OCI-LY3 (cell line): Measurements from ENCODE around the gene SLCO1B1.

Experiments
- H2AFZ ChIP-seq: fragments of 200-600, 300-600 bp; shearing (Covaris generic); 2 replicates; pipeline ENCODE4 v1.6.0; 2014; ENCODE audit warnings: antibody characterized with exemption, low read depth, low read length
- H3K27ac ChIP-seq: fragments of 200-600, 300-600 bp; sonication (generic); 2 replicates; pipeline ENCODE4 v1.5.1; 2014; ENCODE audit warnings: mild to moderate bottlenecking, low read length, moderate library complexity, mixed read lengths
- H3K27me3 ChIP-seq: fragments of 200-600, 300-600 bp; sonication (generic); 2 replicates; pipeline ENCODE4 v1.6.1; 2014; ENCODE audit warnings: low read depth, low read length, mixed read lengths
- H3K36me3 ChIP-seq: fragments of 200-600, 300-600 bp; sonication (generic); replicated peaks from 2 replicates; pipeline ENCODE3; 2014; ENCODE audit warnings: low read depth, low read length, mixed read lengths
- H3K4me1 ChIP-seq: fragments of 300-600, 200-600 bp; sonication (generic); 2 replicates; pipeline ENCODE4 v1.6.1; 2014; ENCODE audit warnings: low read length, mixed read lengths
- H3K4me2 ChIP-seq: fragments of 200-600, 300-600 bp; sonication (generic); 2 replicates; pipeline ENCODE4 v1.6.1; 2014; ENCODE audit warnings: low read length, mixed read lengths
- H3K4me3 ChIP-seq: fragments of 300-600, 200-600 bp; sonication (generic); 2 replicates; pipeline ENCODE4 v1.5.1; 2014; ENCODE audit warnings: antibody characterized with exemption, mild to moderate bottlenecking, low read length, moderate library complexity
- H3K79me2 ChIP-seq: fragments of 300-600, 200-600 bp; shearing (Covaris generic); 2 replicates; pipeline ENCODE4 v1.6.1; 2014; ENCODE audit warnings: mild to moderate bottlenecking, low read length, mixed read lengths
- H3K9ac ChIP-seq: fragments of 300-600, 200-600 bp; shearing (Covaris generic); 2 replicates; pipeline ENCODE4 v1.6.0; 2014; ENCODE audit warnings: mild to moderate bottlenecking, low read length, moderate library complexity
- H3K9me3 ChIP-seq: fragments of 200-600, 300-600 bp; shearing (Covaris generic); 2 replicates; pipeline ENCODE4 v1.6.1; 2014; ENCODE audit warnings: low read length, mixed read lengths; ENCODE audit not compliant: insufficient read depth
- H4K20me1 ChIP-seq: fragments of 200-600, 300-600 bp; sonication (generic); 2 replicates; pipeline ENCODE4 v1.6.1; 2016; ENCODE audit warnings: low read length, mixed read lengths; ENCODE audit not compliant: insufficient read depth
- EZH2phosphoT487 ChIP-seq: fragments of 200-600 bp; shearing (Covaris generic); IDR thresholded peaks from 2 replicates; pipeline ENCODE4 v1.6.1; 2018; ENCODE audit warnings: antibody characterized with exemption, mixed run types, low read depth
- TF ChIP-seq, protein P1 (sequence below): fragments of 200-600, 300-600 bp; sonication (generic); IDR thresholded peaks from 2 replicates; pipeline ENCODE4 v1.5.1; 2014; ENCODE audit warnings: antibody characterized with exemption, low read length, low read depth

SLCO1B1 gene

DNA sequence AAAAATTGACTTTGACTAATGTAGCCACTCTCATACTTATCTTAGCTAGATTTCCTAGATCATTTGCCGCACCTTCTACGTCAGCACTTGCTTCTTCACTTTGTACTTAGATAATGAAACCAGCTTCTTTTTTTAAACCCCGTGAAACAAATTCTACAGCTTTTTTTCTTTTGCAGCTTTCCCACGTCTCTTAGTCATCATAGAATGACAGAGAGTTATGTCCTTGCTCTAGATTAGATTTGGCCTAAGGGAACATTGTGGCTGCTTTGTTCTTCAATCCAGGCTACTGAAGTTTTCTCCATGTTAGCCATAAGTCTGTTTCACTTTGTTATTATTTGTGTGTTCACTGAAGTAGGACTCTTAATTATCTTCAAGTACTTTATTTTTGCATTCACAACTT lies 108.9 kb downstream of the SLCO1B1 start:
- TF ChIP-seq, protein P1, sequence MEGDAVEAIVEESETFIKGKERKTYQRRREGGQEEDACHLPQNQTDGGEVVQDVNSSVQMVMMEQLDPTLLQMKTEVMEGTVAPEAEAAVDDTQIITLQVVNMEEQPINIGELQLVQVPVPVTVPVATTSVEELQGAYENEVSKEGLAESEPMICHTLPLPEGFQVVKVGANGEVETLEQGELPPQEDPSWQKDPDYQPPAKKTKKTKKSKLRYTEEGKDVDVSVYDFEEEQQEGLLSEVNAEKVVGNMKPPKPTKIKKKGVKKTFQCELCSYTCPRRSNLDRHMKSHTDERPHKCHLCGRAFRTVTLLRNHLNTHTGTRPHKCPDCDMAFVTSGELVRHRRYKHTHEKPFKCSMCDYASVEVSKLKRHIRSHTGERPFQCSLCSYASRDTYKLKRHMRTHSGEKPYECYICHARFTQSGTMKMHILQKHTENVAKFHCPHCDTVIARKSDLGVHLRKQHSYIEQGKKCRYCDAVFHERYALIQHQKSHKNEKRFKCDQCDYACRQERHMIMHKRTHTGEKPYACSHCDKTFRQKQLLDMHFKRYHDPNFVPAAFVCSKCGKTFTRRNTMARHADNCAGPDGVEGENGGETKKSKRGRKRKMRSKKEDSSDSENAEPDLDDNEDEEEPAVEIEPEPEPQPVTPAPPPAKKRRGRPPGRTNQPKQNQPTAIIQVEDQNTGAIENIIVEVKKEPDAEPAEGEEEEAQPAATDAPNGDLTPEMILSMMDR = no peak
- TF ChIP-seq EZH2phosphoT487 = no peak
- H3K27me3 ChIP-seq = no peaks in the 10 kb centered on the region
- no peaks in the 10 kb centered on the region for H3K36me3 ChIP-seq

GRCh38 chr12:21248679-21249078 lies 117.7 kb downstream of the SLCO1B1 start:
- Histone ChIP-seq H3K4me3 (peak overlapping the region; percentile 57), H3K4me2 (peak overlapping the region; percentile 81), H3K79me2 (no peaks in the 10 kb centered on the region), H3K27me3 (no peaks in the 10 kb centered on the region), H3K36me3 (no peaks in the 10 kb centered on the region), H3K9me3 (no peaks in the 10 kb centered on the region), H2AFZ (0 out of 2 replicates have a peak overlapping the region, but pooled peaks have one; percentile 31), H3K4me1 (peaks cover 18% of the 10 kb centered on the region), H3K27ac (peak overlapping the region; percentile 83), H3K9ac (peak overlapping the region; percentile 36; the same call in 1 of the 2 replicates), H4K20me1 (no peaks in the 10 kb centered on the region)
- no peak for TF ChIP-seq EZH2phosphoT487
- TF ChIP-seq, protein P1 = peak; percentile 50

More for the DNA sequence above, 108.9 kb downstream of the SLCO1B1 start:
- no peaks in the 10 kb centered on the region for H4K20me1 ChIP-seq
- no peak overlapping the region for H3K9ac ChIP-seq
- no peaks in the 10 kb centered on the region for H3K9me3 ChIP-seq
- no peak overlapping the region for H3K4me2 ChIP-seq
- peaks cover 4% of the 10 kb centered on the region; the same call in 1 of the 2 replicates for H3K4me1 ChIP-seq
- no peak overlapping the region for H2AFZ ChIP-seq
- H3K27ac ChIP-seq = no peak overlapping the region
- no peaks in the 10 kb centered on the region for H3K79me2 ChIP-seq
- no peak overlapping the region for H3K4me3 ChIP-seq

- no peak overlapping the region for H3K9ac ChIP-seq
- no peak overlapping the region for H2AFZ ChIP-seq
- peaks cover 18% of the 10 kb centered on the region for H3K4me1 ChIP-seq
- no peaks in the 10 kb centered on the region for H3K27me3 ChIP-seq
- TF ChIP-seq, protein P1 = no peak
- no peak for TF ChIP-seq EZH2phosphoT487
- H3K4me3 ChIP-seq = no peak overlapping the region
- no peaks in the 10 kb centered on the region for H3K36me3 ChIP-seq
- H3K4me2 ChIP-seq = no peak overlapping the region
- no peaks in the 10 kb centered on the region for H3K9me3 ChIP-seq
- H4K20me1 ChIP-seq = no peaks in the 10 kb centered on the region
- H3K79me2 ChIP-seq = no peaks in the 10 kb centered on the region
- no peak overlapping the region for H3K27ac ChIP-seq
These were observed 121.1 kb downstream of the SLCO1B1 start for GRCh38 chr12:21252070-21252469.

GRCh38 chr12:21257172-21257571 lies 126.2 kb downstream of the SLCO1B1 start:
- Histone ChIP-seq H3K27ac (no peak overlapping the region), H3K4me3 (no peak overlapping the region), H3K36me3 (no peaks in the 10 kb centered on the region), H3K9ac (no peak overlapping the region), H3K79me2 (no peaks in the 10 kb centered on the region), H3K27me3 (no peaks in the 10 kb centered on the region), H3K4me2 (no peak overlapping the region), H2AFZ (no peak overlapping the region), H3K4me1 (no peaks in the 10 kb centered on the region), H3K9me3 (no peaks in the 10 kb centered on the region), H4K20me1 (no peaks in the 10 kb centered on the region)
- TF ChIP-seq EZH2phosphoT487 = no peak
- TF ChIP-seq, protein P1 = no peak
